ENCODE data around the gene CALML4.
"Not testable (repeated sequence)": the region's sequence is repeated elsewhere in the genome, so short reads cannot be mapped to it uniquely, and the experiment has no call there.

CALML4 gene

GRCh38 chr15:68209272-68209671 lies 4.1 kb upstream of the CALML4 start:
- no peak for DNase-seq (ENCODE audit: insufficient read length, low spot score)
- no peak for FAIRE-seq

GRCh38 chr15:68208636-68209240 lies 3.6 kb upstream of the CALML4 start:
- DNase-seq (ENCODE audit: insufficient read length, low spot score), result no peak
- no peak for FAIRE-seq

GRCh38 chr15:68208136-68208535 lies 3.0 kb upstream of the CALML4 start:
- FAIRE-seq (no peak), DNase-seq (ENCODE audit: insufficient read length, low spot score) (no peak)

- DNase-seq (ENCODE audit: insufficient read length, low spot score), result no peak
- FAIRE-seq, result no peak
Measured at GRCh38 chr15:68207176-68207935, 2.2 kb upstream of the CALML4 start.

GRCh38 chr15:68206711-68207151 lies 1.6 kb upstream of the CALML4 start:
- DNase-seq (ENCODE audit: insufficient read length, low spot score), result no peak

GRCh38 chr15:68205954-68206539 lies 915 bp upstream of the CALML4 start:
- no peak for DNase-seq (ENCODE audit: insufficient read length, low spot score)
- no peak for FAIRE-seq

More at GRCh38 chr15:68206711-68207151, 1.6 kb upstream of the CALML4 start:
- FAIRE-seq, result no peak

- FAIRE-seq (no peak), DNase-seq (ENCODE audit: insufficient read length, low spot score) (no peak)
Measured at GRCh38 chr15:68205558-68205944, 419 bp upstream of the CALML4 start.

GRCh38 chr15:68204361-68204760 lies 771 bp downstream of the CALML4 start:
- FAIRE-seq (no peak), DNase-seq (ENCODE audit: insufficient read length, low spot score) (no peak)

GRCh38 chr15:68203956-68204355 lies 1.2 kb downstream of the CALML4 start:
- FAIRE-seq (no peak), DNase-seq (ENCODE audit: insufficient read length, low spot score) (no peak)

- FAIRE-seq (no peak), DNase-seq (ENCODE audit: insufficient read length, low spot score) (no peak)
Measured at GRCh38 chr15:68203486-68203885, 1.6 kb downstream of the CALML4 start.

- not testable (repeated sequence) for FAIRE-seq; DNase-seq (ENCODE audit: insufficient read length, low spot score)
Measured at GRCh38 chr15:68202994-68203393, 2.1 kb downstream of the CALML4 start.

GRCh38 chr15:68201879-68202261 lies 3.3 kb downstream of the CALML4 start:
- FAIRE-seq (no peak), DNase-seq (ENCODE audit: insufficient read length, low spot score) (no peak)

GRCh38 chr15:68201153-68201878 lies 3.8 kb downstream of the CALML4 start:
- no peak for FAIRE-seq

GRCh38 chr15:68200016-68200861 lies 4.9 kb downstream of the CALML4 start:
- FAIRE-seq, result no peak
- DNase-seq (ENCODE audit: insufficient read length, low spot score), result no peak

More at GRCh38 chr15:68201153-68201878, 3.8 kb downstream of the CALML4 start:
- no peak for DNase-seq (ENCODE audit: insufficient read length, low spot score)

GRCh38 chr15:68199340-68199739 lies 5.8 kb downstream of the CALML4 start:
- FAIRE-seq, result no peak
- DNase-seq (ENCODE audit: insufficient read length, low spot score), result no peak

GRCh38 chr15:68197661-68198437 lies 7.3 kb downstream of the CALML4 start:
- FAIRE-seq, result no peak
- no peak for DNase-seq (ENCODE audit: insufficient read length, low spot score)

GRCh38 chr15:68197170-68197492 lies 8.0 kb downstream of the CALML4 start:
- FAIRE-seq (no peak), DNase-seq (ENCODE audit: insufficient read length, low spot score) (no peak)

- no peak for DNase-seq (ENCODE audit: insufficient read length, low spot score)
- FAIRE-seq, result no peak
Measured at GRCh38 chr15:68196445-68197169, 8.5 kb downstream of the CALML4 start.
